Endothelial cell of umbilical vein (primary cell): ENCODE results near the gene PANX2. TPM values are rescaled to one million over a fixed set of nuclear protein-coding genes. Genes with fewer than 3 reads are reported as not detected.
"Not testable (repeated sequence)": the region's sequence is repeated elsewhere in the genome, so short reads cannot be mapped to it uniquely, and the experiment has no call there.

Source experiments
- BruUV-seq: library from RNA; stranded (reverse); fragments of 400-500 nt; replicated peaks from 2 replicates; lab custom pipeline; 2021; lab: Mats Ljungman, UMichigan
- CTCF ChIA-PET: fragments of 300-600, 350-600 bp; sonication (Branson Sonifier 250); formaldehyde crosslinking; loops from one replicate; lab custom pipeline; 2021; ENCODE audit warnings: antibody characterized with exemption, inconsistent platforms; lab: Charles Lee
- POLR2A ChIA-PET: fragments of 300-600, 350-600 bp; sonication (Branson Sonifier 250); formaldehyde crosslinking; loops from one replicate; lab custom pipeline; 2021; ENCODE audit warnings: antibody characterized with exemption, inconsistent platforms; lab: Charles Lee
- DNase-seq: peaks from one replicate; pipeline ENCODE4 v3.0.0-alpha.2; 2011; ENCODE audit warnings: low read depth, low spot score
- FAIRE-seq: peaks from 2 replicates; lab custom pipeline; 2011; peaks lifted over from hg19 to GRCh38; lab: Jason Lieb, UNC
- H2AFZ ChIP-seq: 2 replicates; pipeline ENCODE4 v1.6.0; 2012; ENCODE audit warnings: low read depth, low read length, control low read depth, inconsistent platforms
- H3K27ac ChIP-seq: 2 replicates; pipeline ENCODE4 v1.5.1; 2011; ENCODE audit warnings: low read depth, mild to moderate bottlenecking, control low read depth, low read length, moderate library complexity; ENCODE audit not compliant: insufficient read depth
- H3K27me3 ChIP-seq, 2 experiments: 2 replicates each; pipeline versions ENCODE4 v1.6.0 to v1.6.1; 2011; ENCODE audit warnings: low read length in 2 of 2, mixed read lengths in 1 of 2; ENCODE audit not compliant: control insufficient read depth in 2 of 2, insufficient read depth in 2 of 2
- H3K36me3 ChIP-seq, 2 experiments: 2 replicates in 1 of 2; 3 replicates in 1 of 2; pipeline ENCODE4 v1.5.1; 2011; ENCODE audit warnings: low read length in 2 of 2, mild to moderate bottlenecking in 1 of 2, moderate library complexity in 1 of 2; ENCODE audit not compliant: control insufficient read depth in 2 of 2, insufficient read depth in 2 of 2; ENCODE audit errors: extremely low read depth in 1 of 2
- H3K4me1 ChIP-seq: 3 replicates; pipeline ENCODE4 v1.5.1; 2011; ENCODE audit warnings: mild to moderate bottlenecking, low read length; ENCODE audit not compliant: control insufficient read depth, insufficient read depth; ENCODE audit errors: extremely low read depth
- H3K4me2 ChIP-seq: 2 replicates; pipeline ENCODE4 v1.6.1; 2011; ENCODE audit warnings: low read length, control low read depth, mixed read lengths; ENCODE audit not compliant: insufficient read depth
- H3K4me3 ChIP-seq, 3 experiments: fragments of 200-600 bp in 1 of 3; sonication (generic), shearing (Covaris generic) in 1 of 3; replicated peaks in 1 of 3; 2 replicates each; pipeline ENCODE4 v1.5.1; 2011 to 2016; ENCODE audit warnings: control low read depth in 3 of 3, low read length in 3 of 3, mild to moderate bottlenecking in 2 of 3, inconsistent platforms in 1 of 3, low read depth in 1 of 3, moderate library complexity in 1 of 3; ENCODE audit not compliant: insufficient read depth in 1 of 3
- H3K79me2 ChIP-seq: 2 replicates; pipeline ENCODE4 v1.6.0; 2012; ENCODE audit warnings: low read length, inconsistent platforms; ENCODE audit not compliant: control insufficient read depth, insufficient read depth
- H3K9ac ChIP-seq: replicated peaks from 2 replicates; pipeline ENCODE3; 2011; ENCODE audit warnings: low read length, control low read depth; ENCODE audit not compliant: insufficient read depth; ENCODE audit errors: extremely low read depth
- H3K9me1 ChIP-seq: replicated peaks from 3 replicates; pipeline ENCODE4 v1.6.0; 2011; ENCODE audit warnings: mild to moderate bottlenecking, low read length; ENCODE audit not compliant: control insufficient read depth, insufficient read depth; ENCODE audit errors: extremely low read depth
- H3K9me3 ChIP-seq: replicated peaks from 2 replicates; pipeline ENCODE4 v1.5.1; 2012; ENCODE audit warnings: low read length, inconsistent platforms; ENCODE audit not compliant: control insufficient read depth, insufficient read depth
- H4K20me1 ChIP-seq: replicated peaks from 2 replicates; pipeline ENCODE3; 2011; ENCODE audit warnings: mild to moderate bottlenecking, low read length; ENCODE audit not compliant: control insufficient read depth, insufficient read depth; ENCODE audit errors: extremely low read depth
- EZH2 ChIP-seq: IDR thresholded peaks from 2 replicates; pipeline ENCODE4 v1.6.1; 2012; ENCODE audit warnings: borderline replicate concordance, low read depth, mild to moderate bottlenecking, moderate library complexity, low read length, inconsistent platforms; ENCODE audit not compliant: severe bottlenecking
- FOS ChIP-seq: IDR thresholded peaks from 2 replicates; pipeline ENCODE4 v1.6.1; 2011; ENCODE audit warnings: mild to moderate bottlenecking, low read length, moderate library complexity, borderline replicate concordance; ENCODE audit not compliant: insufficient read depth
- GATA2 ChIP-seq: IDR thresholded peaks from 2 replicates; pipeline ENCODE4 v1.7.0; 2011; ENCODE audit warnings: low read depth, mild to moderate bottlenecking, moderate library complexity, mixed read lengths, low read length; ENCODE audit not compliant: insufficient read length, insufficient read depth
- JUN ChIP-seq: IDR thresholded peaks from 2 replicates; pipeline ENCODE4 v1.6.1; 2011; ENCODE audit warnings: borderline replicate concordance, low read depth; ENCODE audit not compliant: insufficient read length, insufficient read depth
- MYC ChIP-seq: IDR thresholded peaks from one replicate; pipeline ENCODE4 v1.6.1; 2011; ENCODE audit warnings: mild to moderate bottlenecking, low read depth, low read length
- POLR2A ChIP-seq: IDR thresholded peaks from 2 replicates; pipeline ENCODE4 v1.6.1; 2012; ENCODE audit warnings: low read depth, mild to moderate bottlenecking, control low read depth, low read length
- POLR2AphosphoS5 ChIP-seq: IDR thresholded peaks from 2 replicates; pipeline ENCODE4 v1.6.1; 2012; ENCODE audit warnings: low read depth, mild to moderate bottlenecking, control low read depth, low read length, moderate library complexity; ENCODE audit not compliant: insufficient read depth
- dilution Hi-C: fragments of 300-500 bp; cut with MboI; formaldehyde crosslinking; loops from one replicate; pipeline ENCODE4 v1.15.0; 2019; ENCODE audit warnings: low sequenced_read_pairs; ENCODE audit not compliant: extremely low pct_ligation_motif_present
- intact Hi-C: fragments of 100-400 bp; cut with micrococcal nuclease; formaldehyde crosslinking; loops from one replicate; pipeline ENCODE4 v1.10.0; 2022
- polyA plus RNA-seq, 4 experiments: library from polyadenylated mRNA; depleted of rRNA in 3 of 4; stranded (reverse) in 3 of 4; unstranded in 1 of 4; fragments of >200 nt; gene quantifications; 2 replicates each; pipeline versions ENCODE4 v1.2.1 to v1.2.3, GENCODE V29; 2011 to 2012; ENCODE audit warnings: missing spikeins in 1 of 4
- total RNA-seq: library from RNA; stranded (reverse); gene quantifications from 2 replicates; pipeline ENCODE4 v1.2.3, GENCODE V29; 2021
- TF ChIP-seq, protein P1 (sequence below), 2 donors: IDR thresholded peaks; 1 replicate in 1 of 2; 2 replicates in 1 of 2; pipeline ENCODE4 v1.5.1; 2011; ENCODE audit warnings: low read length in 2 of 2, mild to moderate bottlenecking in 2 of 2, moderate library complexity in 2 of 2, control low read depth in 1 of 2, inconsistent platforms in 1 of 2, low read depth in 1 of 2; ENCODE audit not compliant: insufficient read depth in 1 of 2; ENCODE audit errors: extremely low read depth in 1 of 2
- TF ChIP-seq, protein P2 (sequence below): IDR thresholded peaks from 2 replicates; pipeline ENCODE4 v1.6.1; 2011; ENCODE audit not compliant: insufficient read depth, insufficient read length

Gene PANX2
- total and polyA plus RNA-seq, 2 donors (not counting 3 experiments of a cell fraction or from before 2014, with no cell fraction given), result 2.5 to 5.1 TPM

GRCh38 chr22:50147258-50148165 is 23.0 kb upstream of the PANX2 start:
- H2AFZ ChIP-seq, H3K4me2 ChIP-seq, H3K27ac ChIP-seq, H3K9me1 ChIP-seq, H3K9ac ChIP-seq, BruUV-seq, H3K79me2 ChIP-seq, dilution Hi-C loops, H3K27me3 ChIP-seq, DNase-seq, FAIRE-seq, POLR2A ChIA-PET, H3K9me3 ChIP-seq, H4K20me1 ChIP-seq, H3K4me1 ChIP-seq, H3K4me3 ChIP-seq: not testable (repeated sequence)
- H3K36me3 ChIP-seq, result peaks cover 14 to 38% of the 10 kb centered on the region in 2 experiments
- intact Hi-C loops, result loop anchor here (2.0 kb wide), 2 partner anchors 53 to 195 kb away; partner anchors contain the start of genes PPP6R2 and SELENOO
- CTCF ChIA-PET, result interaction anchor here (2.3 kb wide), 1 partner anchor 43 kb away, joined by 19 read pairs; no protein-coding TSS in a partner anchor

DNA sequence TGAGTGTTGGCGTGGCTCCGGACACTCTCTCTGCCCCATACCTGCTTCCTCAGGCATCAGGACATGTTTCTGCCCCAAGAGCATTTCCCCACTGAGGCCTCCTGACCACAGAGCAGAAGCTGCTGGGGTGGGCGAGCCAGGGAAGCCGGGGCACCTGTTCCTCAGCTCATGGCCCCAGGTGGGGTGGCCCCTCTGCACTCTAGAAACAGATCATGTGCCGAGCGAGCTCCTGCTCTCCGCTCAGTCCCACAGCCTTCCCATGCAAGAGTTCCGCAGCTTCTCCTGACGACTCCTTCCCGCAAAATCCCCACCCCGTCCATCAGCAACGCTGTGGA is 22.4 kb upstream of the PANX2 start:
- FAIRE-seq (no peak), DNase-seq (no peak)
- no peaks in the 10 kb centered on the region for H3K4me1 ChIP-seq
- TF ChIP-seq POLR2AphosphoS5 (no peak), EZH2 (no peak), JUN (no peak), POLR2A (no peak), GATA2 (no peak), MYC (no peak), FOS (no peak)
- TF ChIP-seq, protein P1, sequence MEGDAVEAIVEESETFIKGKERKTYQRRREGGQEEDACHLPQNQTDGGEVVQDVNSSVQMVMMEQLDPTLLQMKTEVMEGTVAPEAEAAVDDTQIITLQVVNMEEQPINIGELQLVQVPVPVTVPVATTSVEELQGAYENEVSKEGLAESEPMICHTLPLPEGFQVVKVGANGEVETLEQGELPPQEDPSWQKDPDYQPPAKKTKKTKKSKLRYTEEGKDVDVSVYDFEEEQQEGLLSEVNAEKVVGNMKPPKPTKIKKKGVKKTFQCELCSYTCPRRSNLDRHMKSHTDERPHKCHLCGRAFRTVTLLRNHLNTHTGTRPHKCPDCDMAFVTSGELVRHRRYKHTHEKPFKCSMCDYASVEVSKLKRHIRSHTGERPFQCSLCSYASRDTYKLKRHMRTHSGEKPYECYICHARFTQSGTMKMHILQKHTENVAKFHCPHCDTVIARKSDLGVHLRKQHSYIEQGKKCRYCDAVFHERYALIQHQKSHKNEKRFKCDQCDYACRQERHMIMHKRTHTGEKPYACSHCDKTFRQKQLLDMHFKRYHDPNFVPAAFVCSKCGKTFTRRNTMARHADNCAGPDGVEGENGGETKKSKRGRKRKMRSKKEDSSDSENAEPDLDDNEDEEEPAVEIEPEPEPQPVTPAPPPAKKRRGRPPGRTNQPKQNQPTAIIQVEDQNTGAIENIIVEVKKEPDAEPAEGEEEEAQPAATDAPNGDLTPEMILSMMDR (IDR thresholded peaks at IDR 0.05; ENCODE audit: extremely low read depth in 1 of 2, insufficient read depth in 1 of 2, low read depth in 1 of 2, low read length in 2 of 2), result no peak
- TF ChIP-seq, protein P2, sequence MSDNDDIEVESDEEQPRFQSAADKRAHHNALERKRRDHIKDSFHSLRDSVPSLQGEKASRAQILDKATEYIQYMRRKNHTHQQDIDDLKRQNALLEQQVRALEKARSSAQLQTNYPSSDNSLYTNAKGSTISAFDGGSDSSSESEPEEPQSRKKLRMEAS, result no peak
- H3K9me3 ChIP-seq, result no peaks in the 10 kb centered on the region
- ChIA-PET CTCF (interaction anchor here (0.8 to 2.3 kb wide), 5 partner anchors 17 to 217 kb away, joined by 3 to 19 read pairs (median 6); no protein-coding TSS in a partner anchor), POLR2A (no interaction called here)
- H3K27me3 ChIP-seq, result no peaks in the 10 kb centered on the region
- no peak overlapping the region for H3K4me3 ChIP-seq
- no peak overlapping the region for H3K27ac ChIP-seq
- H3K9me1 ChIP-seq, result no peaks in the 10 kb centered on the region
- H3K9ac ChIP-seq, result no peak overlapping the region
- H2AFZ ChIP-seq, result no peak overlapping the region
- H3K4me2 ChIP-seq, result no peak overlapping the region
- H3K36me3 ChIP-seq, result peaks cover 10 to 44% of the 10 kb centered on the region in 2 experiments
- H4K20me1 ChIP-seq, result no peaks in the 10 kb centered on the region
- H3K79me2 ChIP-seq, result no peaks in the 10 kb centered on the region
- no TSS peak for BruUV-seq
- dilution Hi-C loops, result no loop called here
- intact Hi-C loops, result loop anchor here (2.0 kb wide), 2 partner anchors 53 to 195 kb away; partner anchors contain the start of genes PPP6R2 and SELENOO
